Mesenchymal stem cell (in vitro differentiated cells and primary cell): ENCODE measurements around the gene GPR152.
"Not testable (repeated sequence)": the region's sequence is repeated elsewhere in the genome, so short reads cannot be mapped to it uniquely, and the experiment has no call there.

Experiments used
- DNase-seq: peaks from one replicate; pipeline ENCODE4 v3.0.0-alpha.2; 2013
- H2AFZ ChIP-seq: one replicate; pipeline ENCODE4 v1.6.1; 2013; ENCODE audit warnings: low read depth, mild to moderate bottlenecking, control low read depth, inconsistent platforms, low read length, moderate library complexity
- H2AK5ac ChIP-seq: 2 replicates; pipeline ENCODE4 v1.6.1; 2013; ENCODE audit warnings: low read length, moderate library complexity, mild to moderate bottlenecking, inconsistent platforms; ENCODE audit not compliant: severe bottlenecking
- H2BK120ac ChIP-seq: one replicate; pipeline ENCODE4 v1.6.1; 2013; ENCODE audit warnings: low read depth, mild to moderate bottlenecking, inconsistent platforms, low read length, moderate library complexity
- H2BK12ac ChIP-seq, 2 experiments: one replicate each; pipeline ENCODE4 v1.6.1; 2013; ENCODE audit warnings: inconsistent platforms in 2 of 2, low read length in 2 of 2, mild to moderate bottlenecking in 2 of 2, moderate library complexity in 2 of 2, control low read depth in 1 of 2
- H2BK15ac ChIP-seq: one replicate; pipeline ENCODE4 v1.6.1; 2013; ENCODE audit warnings: mild to moderate bottlenecking, low read depth, inconsistent platforms; ENCODE audit not compliant: poor library complexity, severe bottlenecking
- H2BK5ac ChIP-seq: 2 replicates; pipeline ENCODE4 v1.6.1; 2013; ENCODE audit warnings: low read depth, mild to moderate bottlenecking, low read length, control low read depth, inconsistent platforms; ENCODE audit not compliant: poor library complexity, severe bottlenecking
- H3K14ac ChIP-seq, 2 experiments: one replicate each; pipeline ENCODE4 v1.6.1; 2013; ENCODE audit warnings: inconsistent platforms in 2 of 2, low read length in 2 of 2, control low read depth in 1 of 2, mild to moderate bottlenecking in 1 of 2, moderate library complexity in 1 of 2
- H3K18ac ChIP-seq, 2 experiments: one replicate each; pipeline ENCODE4 v1.6.1; 2013; ENCODE audit warnings: inconsistent platforms in 2 of 2, low read length in 2 of 2, control low read depth in 1 of 2, low read depth in 1 of 2, mild to moderate bottlenecking in 1 of 2
- H3K23ac ChIP-seq, 2 experiments: one replicate each; pipeline ENCODE4 v1.6.1; 2013; ENCODE audit warnings: inconsistent platforms in 2 of 2, low read length in 2 of 2, mild to moderate bottlenecking in 2 of 2, moderate library complexity in 2 of 2, control low read depth in 1 of 2
- H3K27ac ChIP-seq: 2 replicates; pipeline ENCODE4 v1.5.1; 2013; ENCODE audit warnings: mild to moderate bottlenecking, moderate library complexity, low read length, control low read depth, inconsistent platforms; ENCODE audit not compliant: poor library complexity, severe bottlenecking
- H3K27me3 ChIP-seq, 2 experiments: 2 replicates each; pipeline versions ENCODE4 v1.6.1 to v1.7.0; 2013; ENCODE audit warnings: low read length in 2 of 2, mild to moderate bottlenecking in 2 of 2, moderate library complexity in 2 of 2, control low read depth in 1 of 2, inconsistent platforms in 1 of 2; ENCODE audit not compliant: control insufficient read depth in 1 of 2, insufficient read depth in 1 of 2
- H3K36me3 ChIP-seq, 2 experiments: 2 replicates each; pipeline versions ENCODE4 v1.6.1 to v1.7.0; 2013; ENCODE audit warnings: low read length in 2 of 2, control low read depth in 1 of 2, inconsistent platforms in 1 of 2, low read depth in 1 of 2, mild to moderate bottlenecking in 1 of 2; ENCODE audit not compliant: insufficient read depth in 2 of 2, control insufficient read depth in 1 of 2
- H3K4ac ChIP-seq, 2 experiments: one replicate each; pipeline ENCODE4 v1.6.1; 2013; ENCODE audit warnings: inconsistent platforms in 2 of 2, low read length in 2 of 2, mild to moderate bottlenecking in 2 of 2, moderate library complexity in 2 of 2, control low read depth in 1 of 2, low read depth in 1 of 2
- H3K4me1 ChIP-seq: 2 replicates; pipeline ENCODE4 v1.6.1; 2013; ENCODE audit warnings: low read depth, low read length, control low read depth; ENCODE audit not compliant: control insufficient read depth, insufficient read depth
- H3K4me2 ChIP-seq: 2 replicates; pipeline ENCODE4 v1.6.1; 2013; ENCODE audit warnings: low read length, mild to moderate bottlenecking, inconsistent platforms; ENCODE audit not compliant: poor library complexity, severe bottlenecking
- H3K4me3 ChIP-seq, 2 experiments: 2 replicates each; pipeline versions ENCODE4 v1.5.1 to v1.7.0; 2013; ENCODE audit warnings: low read length in 2 of 2, mild to moderate bottlenecking in 2 of 2, control low read depth in 1 of 2, low read depth in 1 of 2; ENCODE audit not compliant: insufficient read depth in 1 of 2
- H3K79me1 ChIP-seq: replicated peaks from 2 replicates; pipeline ENCODE4 v1.6.1; 2013; ENCODE audit warnings: mild to moderate bottlenecking, control low read depth, low read length, inconsistent platforms; ENCODE audit not compliant: poor library complexity, severe bottlenecking
- H3K9ac ChIP-seq: 2 replicates; pipeline ENCODE4 v1.7.0; 2013; ENCODE audit warnings: mild to moderate bottlenecking, low read length, moderate library complexity
- H3K9me3 ChIP-seq: 2 replicates; pipeline ENCODE4 v1.7.0; 2013; ENCODE audit warnings: mild to moderate bottlenecking, low read length; ENCODE audit not compliant: control insufficient read depth
- H4K8ac ChIP-seq: one replicate; pipeline ENCODE4 v1.6.1; 2013; ENCODE audit warnings: inconsistent platforms, mild to moderate bottlenecking, low read length, moderate library complexity
- H4K91ac ChIP-seq: one replicate; pipeline ENCODE4 v1.6.1; 2013; ENCODE audit warnings: mild to moderate bottlenecking, low read length, inconsistent platforms
- WGBS: methylation state at CpG from one replicate; pipeline ENCODE4 v1.1.7; 2013; ENCODE audit warnings: mixed read lengths; 5-methylcytosine and 5-hydroxymethylcytosine counted together

GPR152 gene

DNA sequence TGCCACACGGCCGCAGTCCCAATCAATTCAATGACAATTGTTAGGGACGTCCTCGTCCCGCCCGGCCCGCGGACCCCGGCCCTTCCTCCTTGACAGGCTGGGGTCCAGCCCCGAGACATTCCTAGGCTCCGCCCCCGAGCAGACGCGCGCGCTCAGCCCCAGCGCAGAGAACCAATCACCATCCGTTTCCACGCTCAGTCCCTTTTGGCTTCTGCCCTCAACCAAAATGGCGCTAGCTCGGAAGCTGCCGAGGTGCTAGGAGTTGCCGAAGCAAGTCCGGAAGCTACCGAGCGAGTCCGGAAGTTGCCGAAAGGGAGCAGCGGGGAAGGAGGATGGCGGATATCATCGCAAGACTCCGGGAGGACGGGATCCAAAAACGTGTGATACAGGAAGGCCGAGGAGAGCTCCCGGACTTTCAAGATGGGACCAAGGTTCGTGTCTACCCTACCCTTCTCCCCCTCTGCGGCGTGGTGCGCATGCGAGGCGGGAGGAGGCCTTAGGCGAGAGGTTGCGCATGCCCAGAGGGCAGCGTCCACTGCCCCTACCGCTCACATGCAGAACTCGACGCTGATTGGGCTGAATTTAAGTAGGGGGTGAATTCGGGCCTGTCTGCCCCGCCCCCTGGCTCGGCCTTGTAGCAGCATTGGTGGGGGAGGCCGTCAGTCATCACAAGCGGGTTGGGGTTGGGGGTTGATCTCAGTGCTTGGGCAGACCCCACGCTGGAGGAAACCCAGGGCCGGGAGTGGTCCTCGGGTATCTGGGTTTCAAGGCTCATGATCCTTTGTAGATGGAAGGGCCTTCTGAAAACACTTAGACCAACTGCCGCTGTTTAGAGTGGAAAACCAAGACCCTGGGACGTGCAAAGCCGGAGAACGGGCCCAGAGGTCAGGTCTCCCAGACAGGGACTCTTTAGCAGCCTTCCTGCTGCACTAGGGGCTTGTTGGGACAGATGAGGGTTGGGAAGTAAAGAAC, 30.6 kb upstream of the GPR152 start, which contains the start of gene AIP:
TSS of gene AIP (plus strand) at position 200 of the 972 bp plus-strand sequence. CDS start at position 333, 133 bp downstream.
- Histone ChIP-seq H3K79me1 (peaks cover 22% of the 10 kb centered on the region), H3K4me3 (peak within 1 kb of the TSS; percentile 71 to 82), H4K8ac (peak within 1 kb of the TSS; percentile 92), H3K4ac (peak within 1 kb of the TSS; percentile 19 to 97), H3K23ac (peak within 1 kb of the TSS in 1 of 2 experiments; percentile 23), H2BK12ac (peak within 1 kb of the TSS in 1 of 2 experiments; percentile 83), H3K4me2 (peak within 1 kb of the TSS; percentile 85), H3K9ac (peak within 1 kb of the TSS; percentile 89), H3K9me3 (no peaks in the 10 kb centered on the region), H3K14ac (peak within 1 kb of the TSS in 1 of 2 experiments; percentile 98), H4K91ac (peak within 1 kb of the TSS; percentile 84), H2AFZ (peak within 1 kb of the TSS; percentile 86), H2AK5ac (peak within 1 kb of the TSS; percentile 58), H3K18ac (peak within 1 kb of the TSS; percentile 68 to 97), H3K27ac (peak within 1 kb of the TSS; percentile 79), H2BK5ac (peak within 1 kb of the TSS; percentile 22), H3K36me3 (peaks cover 13 to 15% of the 10 kb centered on the region in 2 experiments), H2BK15ac (no peak within 1 kb of the TSS), H3K4me1 (peaks cover 19% of the 10 kb centered on the region), H3K27me3 (no peaks in the 10 kb centered on the region), H2BK120ac (no peak within 1 kb of the TSS)
- DNase-seq = peak; percentile 98
- WGBS = 18% methylated on average over 55 of the region's 60 CpGs

DNA sequence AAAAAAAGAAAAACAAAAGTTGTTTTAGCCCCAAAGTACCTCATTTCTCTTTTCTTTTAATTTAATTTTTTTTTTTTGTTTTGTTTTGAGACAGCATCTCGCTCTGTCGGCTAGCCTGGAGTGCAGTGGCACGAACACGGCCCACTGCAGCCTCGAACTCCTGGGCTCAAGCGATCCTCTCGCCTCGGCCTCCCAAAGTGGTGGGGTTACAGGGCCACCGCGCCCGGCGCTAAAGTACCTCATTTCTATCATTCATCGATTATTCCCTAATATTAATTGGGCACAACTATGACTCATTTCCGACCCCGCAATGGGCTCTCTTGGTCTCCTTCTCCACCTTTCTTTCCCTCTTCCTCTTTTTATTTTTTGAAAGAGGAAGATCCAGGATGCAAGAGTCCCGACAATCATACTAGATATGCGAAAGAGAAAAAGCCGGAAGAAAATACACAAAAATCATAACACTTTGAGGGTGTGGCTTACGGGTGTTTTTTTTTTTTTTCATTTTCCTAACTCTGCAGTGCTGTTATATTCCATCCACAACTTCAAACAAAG, 29.8 kb upstream of the GPR152 start:
- no peak overlapping the region for H2AFZ ChIP-seq
- H4K8ac ChIP-seq = peak overlapping the region; percentile 92
- peak overlapping the region in 1 of 2 experiments; percentile 91 for H3K4ac ChIP-seq
- H3K4me2 ChIP-seq = peak overlapping the region; percentile 85
- H4K91ac ChIP-seq = no peak overlapping the region
- peak overlapping the region; percentile 57 to 82 for H3K4me3 ChIP-seq
- H3K79me1 ChIP-seq = peaks cover 19% of the 10 kb centered on the region
- no peak overlapping the region for H2BK120ac ChIP-seq
- H3K9me3 ChIP-seq = no peaks in the 10 kb centered on the region
- no peak overlapping the region for H2BK15ac ChIP-seq
- peaks cover 5 to 12% of the 10 kb centered on the region in 2 experiments for H3K36me3 ChIP-seq
- no peak overlapping the region for H2BK12ac ChIP-seq
- no peak overlapping the region for H2AK5ac ChIP-seq
- H3K23ac ChIP-seq = no peak overlapping the region
- H2BK5ac ChIP-seq = no peak overlapping the region
- no peak for DNase-seq
- peak overlapping the region in 1 of 2 experiments; percentile 24 for H3K18ac ChIP-seq
- H3K27ac ChIP-seq = no peak overlapping the region
- H3K27me3 ChIP-seq = no peaks in the 10 kb centered on the region
- H3K14ac ChIP-seq = no peak overlapping the region
- peak overlapping the region; percentile 89 for H3K9ac ChIP-seq
- 95% methylated on average over 18 of the region's 19 CpGs for WGBS
- H3K4me1 ChIP-seq = peaks cover 19% of the 10 kb centered on the region

DNA sequence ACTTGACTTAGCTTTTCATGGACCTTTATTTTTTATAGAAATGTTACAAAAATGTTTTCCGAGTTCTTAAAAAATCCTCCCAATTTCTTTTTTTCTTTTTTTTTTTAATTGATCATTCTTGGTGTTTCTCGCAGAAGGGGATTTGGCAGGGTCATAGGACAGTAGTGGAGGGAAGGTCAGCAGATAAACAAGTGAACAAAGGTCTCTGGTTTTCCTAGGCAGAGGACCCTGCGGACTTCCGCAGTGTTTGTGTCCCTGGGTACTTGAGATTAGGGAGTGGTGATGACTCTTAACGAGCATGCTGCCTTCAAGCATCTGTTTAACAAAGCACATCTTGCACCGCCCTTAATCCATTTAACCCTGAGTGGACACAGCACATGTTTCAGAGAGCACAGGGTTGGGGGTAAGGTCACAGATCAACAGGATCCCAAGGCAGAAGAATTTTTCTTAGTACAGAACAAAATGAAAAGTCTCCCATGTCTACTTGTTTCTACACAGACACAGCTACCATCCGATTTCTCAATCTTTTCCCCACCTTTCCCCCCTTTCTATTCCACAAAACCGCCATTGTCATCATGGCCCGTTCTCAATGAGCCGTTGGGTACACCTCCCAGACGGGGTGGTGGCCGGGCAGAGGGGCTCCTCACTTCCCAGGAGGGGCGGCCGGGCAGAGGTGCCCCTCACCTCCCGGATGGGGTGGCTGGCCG, 25.0 kb upstream of the GPR152 start:
- not testable (repeated sequence) for H3K9me3 ChIP-seq, H3K23ac ChIP-seq, H4K8ac ChIP-seq, H3K4me1 ChIP-seq, H3K36me3 ChIP-seq, DNase-seq, H2AFZ ChIP-seq, H3K18ac ChIP-seq, H2BK120ac ChIP-seq, H3K79me1 ChIP-seq, H3K27ac ChIP-seq, H2AK5ac ChIP-seq, H2BK15ac ChIP-seq, H3K14ac ChIP-seq, H2BK5ac ChIP-seq, H3K27me3 ChIP-seq, H2BK12ac ChIP-seq, H3K4ac ChIP-seq, H3K4me3 ChIP-seq, H4K91ac ChIP-seq, H3K4me2 ChIP-seq, H3K9ac ChIP-seq
- 89% methylated on average over 8 of the region's 16 CpGs for WGBS
